HUDEP-2 (cell line): ENCODE measurements around the gene NRP1.

Experiments
- DNase-seq, 76 experiments: peaks; one replicate each; lab custom pipeline; 2025; ENCODE audit not compliant: unreplicated experiment in 76 of 76; lab: John Stamatoyannopoulos, UW

NRP1 gene

GRCh38 chr10:33136271-33136670, 198.2 kb downstream of the NRP1 start:
- DNase-seq = no peak

- DNase-seq = peak in 26 of 76 experiments; percentile 2 to 67 (median 43)
Measured at GRCh38 chr10:33134011-33134751, 200.3 kb downstream of the NRP1 start.

DNA sequence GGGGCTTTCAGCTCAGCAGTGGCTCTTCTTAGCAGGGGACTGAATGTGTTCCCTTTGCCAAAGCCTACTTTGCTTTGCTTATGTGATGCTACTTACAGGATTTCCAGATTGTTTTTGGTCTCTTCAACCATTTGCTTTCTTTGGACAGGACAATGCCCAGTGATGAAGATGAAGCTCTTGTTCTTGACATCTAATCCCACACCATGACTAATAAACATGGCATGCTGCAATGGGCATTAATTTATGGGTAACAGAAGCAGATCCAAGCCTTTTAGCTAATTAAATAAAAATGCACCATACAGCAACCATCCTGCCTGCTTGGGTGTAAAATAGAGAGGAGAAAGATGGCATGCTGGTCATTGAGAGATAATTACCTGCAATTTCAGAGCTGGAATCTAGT, 200.9 kb downstream of the NRP1 start:
- DNase-seq = no peak

DNA sequence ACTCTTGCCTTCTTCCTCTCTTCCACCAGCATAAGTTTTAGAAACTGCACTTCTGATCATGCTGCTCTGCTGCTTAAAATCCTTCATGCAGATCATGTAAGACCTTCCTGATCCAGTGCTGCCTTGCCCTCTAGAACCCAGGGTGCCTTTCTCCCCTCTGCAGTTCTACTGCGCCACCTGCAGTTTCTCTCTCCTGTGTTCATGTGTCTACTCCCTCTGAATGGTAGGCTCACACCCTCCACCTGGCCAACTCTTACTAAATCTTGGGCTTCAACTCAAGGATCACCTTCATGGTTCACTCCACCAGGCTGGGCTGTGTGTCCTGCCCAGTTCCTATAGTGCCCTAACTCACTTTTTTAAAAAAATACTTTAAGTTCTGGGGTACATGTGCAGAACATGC, 201.8 kb downstream of the NRP1 start:
- DNase-seq = peak in 4 of 76 experiments; percentile 2 to 9 (median 8)

GRCh38 chr10:33129996-33130386, 204.5 kb downstream of the NRP1 start:
- no peak for DNase-seq

GRCh38 chr10:33129141-33129995, 205.1 kb downstream of the NRP1 start:
- DNase-seq = no peak

GRCh38 chr10:33127622-33128021, 206.8 kb downstream of the NRP1 start:
- DNase-seq = no peak
